ENCODE measurements around the gene ANK2.

ANK2 gene

DNA sequence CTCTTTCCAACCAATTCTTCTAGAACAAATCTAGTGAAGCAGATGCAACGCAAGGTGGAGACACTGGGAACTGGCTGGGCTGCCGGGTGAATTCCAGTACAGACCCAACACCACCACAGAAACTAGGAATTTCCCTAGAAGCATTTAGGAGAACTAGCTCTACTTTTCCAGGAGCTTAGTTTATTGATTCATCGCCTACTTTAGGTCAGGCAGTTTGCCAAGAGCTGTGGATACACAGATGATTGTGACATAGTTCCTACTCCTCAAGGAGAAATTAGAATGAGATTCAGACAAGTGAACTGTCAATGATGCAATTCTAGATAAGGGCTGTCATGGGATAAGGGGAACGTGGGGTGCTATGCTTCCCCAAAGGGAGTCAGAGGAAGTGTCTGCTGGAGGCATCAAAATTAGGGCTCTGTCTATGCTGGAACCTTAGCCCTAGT is 362.1 kb downstream of the ANK2 start:
- no peak overlapping the region for H3K27ac ChIP-seq (ENCODE audit: low read length, poor library complexity, severe bottlenecking)
- no peaks in the 10 kb centered on the region for H3K4me1 ChIP-seq (ENCODE audit: control insufficient read depth, insufficient read depth, low read depth, low read length)
- H2AFZ ChIP-seq (ENCODE audit: low read depth, low read length): no peak overlapping the region
- H2AK5ac ChIP-seq (ENCODE audit: low read length, severe bottlenecking): no peak overlapping the region
- H3K4me3 ChIP-seq (ENCODE audit: insufficient read depth in 1 of 2, low read depth in 1 of 2, low read length in 2 of 2): no peak overlapping the region
- H3K9ac ChIP-seq (ENCODE audit: low read length): peak overlapping the region; percentile 14
- no peak overlapping the region for H2BK120ac ChIP-seq (ENCODE audit: low read depth, low read length)
- H3K27me3 ChIP-seq (ENCODE audit: control insufficient read depth in 1 of 2, insufficient read depth in 1 of 2, low read length in 2 of 2): no peaks in the 10 kb centered on the region
- no peak overlapping the region for H2BK15ac ChIP-seq (ENCODE audit: low read depth, poor library complexity, severe bottlenecking)
- H3K18ac ChIP-seq (ENCODE audit: low read depth in 1 of 2, low read length in 2 of 2): no peak overlapping the region
- no peak overlapping the region for H3K4ac ChIP-seq (ENCODE audit: low read depth in 1 of 2, low read length in 2 of 2)
- peak; percentile 96 for DNase-seq
- WGBS: 49% methylated on average over 4 of the region's 4 CpGs
- H3K79me1 ChIP-seq (replicated peaks; ENCODE audit: low read length, poor library complexity, severe bottlenecking): no peaks in the 10 kb centered on the region
- H4K8ac ChIP-seq (ENCODE audit: low read length): no peak overlapping the region
- peaks cover 6% of the 10 kb centered on the region for H3K9me3 ChIP-seq (ENCODE audit: control insufficient read depth, low read length)
- H4K91ac ChIP-seq (ENCODE audit: low read length): no peak overlapping the region
- no peak overlapping the region for H3K4me2 ChIP-seq (ENCODE audit: low read length, poor library complexity, severe bottlenecking)
- no peak overlapping the region for H2BK12ac ChIP-seq (ENCODE audit: low read length in 2 of 2)
- no peak overlapping the region for H3K14ac ChIP-seq (ENCODE audit: low read length in 2 of 2)
- H2BK5ac ChIP-seq (ENCODE audit: low read depth, low read length, poor library complexity, severe bottlenecking): no peak overlapping the region
- no peak overlapping the region for H3K23ac ChIP-seq (ENCODE audit: low read length in 2 of 2)
- H3K36me3 ChIP-seq (ENCODE audit: control insufficient read depth in 1 of 2, insufficient read depth in 2 of 2, low read depth in 1 of 2, low read length in 2 of 2): no peaks in the 10 kb centered on the region

- Histone ChIP-seq H4K91ac (ENCODE audit: low read length) (no peak overlapping the region), H3K27me3 (ENCODE audit: control insufficient read depth in 1 of 2, insufficient read depth in 1 of 2, low read length in 2 of 2) (no peaks in the 10 kb centered on the region), H2AK5ac (ENCODE audit: low read length, severe bottlenecking) (peak overlapping the region; percentile 44), H4K8ac (ENCODE audit: low read length) (no peak overlapping the region), H2AFZ (ENCODE audit: low read depth, low read length) (no peak overlapping the region), H2BK12ac (ENCODE audit: low read length in 2 of 2) (no peak overlapping the region), H3K9me3 (ENCODE audit: control insufficient read depth, low read length) (peaks cover 37% of the 10 kb centered on the region), H3K27ac (ENCODE audit: low read length, poor library complexity, severe bottlenecking) (no peak overlapping the region), H3K4ac (ENCODE audit: low read depth in 1 of 2, low read length in 2 of 2) (no peak overlapping the region), H3K4me2 (ENCODE audit: low read length, poor library complexity, severe bottlenecking) (no peak overlapping the region), H2BK5ac (ENCODE audit: low read depth, low read length, poor library complexity, severe bottlenecking) (no peak overlapping the region), H2BK120ac (ENCODE audit: low read depth, low read length) (no peak overlapping the region), H3K14ac (ENCODE audit: low read length in 2 of 2) (no peak overlapping the region), H2BK15ac (ENCODE audit: low read depth, poor library complexity, severe bottlenecking) (no peak overlapping the region), H3K9ac (ENCODE audit: low read length) (no peak overlapping the region), H3K18ac (ENCODE audit: low read depth in 1 of 2, low read length in 2 of 2) (no peak overlapping the region), H3K4me3 (ENCODE audit: insufficient read depth in 1 of 2, low read depth in 1 of 2, low read length in 2 of 2) (no peak overlapping the region), H3K79me1 (replicated peaks; ENCODE audit: low read length, poor library complexity, severe bottlenecking) (no peaks in the 10 kb centered on the region), H3K23ac (ENCODE audit: low read length in 2 of 2) (no peak overlapping the region), H3K4me1 (ENCODE audit: control insufficient read depth, insufficient read depth, low read depth, low read length) (no peaks in the 10 kb centered on the region), H3K36me3 (ENCODE audit: control insufficient read depth in 1 of 2, insufficient read depth in 2 of 2, low read depth in 1 of 2, low read length in 2 of 2) (peaks cover 0 to 7% of the 10 kb centered on the region in 2 experiments)
- no peak for DNase-seq
- 100% methylated on average over 2 of the region's 2 CpGs for WGBS
These were observed 370.2 kb downstream of the ANK2 start for GRCh38 chr4:113419631-113420030.

- H3K9me3 ChIP-seq (ENCODE audit: control insufficient read depth, low read length): peaks cover 35% of the 10 kb centered on the region
- H3K79me1 ChIP-seq (replicated peaks; ENCODE audit: low read length, poor library complexity, severe bottlenecking): no peaks in the 10 kb centered on the region
- no peak for DNase-seq
- no peaks in the 10 kb centered on the region for H3K27me3 ChIP-seq (ENCODE audit: control insufficient read depth in 1 of 2, insufficient read depth in 1 of 2, low read length in 2 of 2)
- H2BK15ac ChIP-seq (ENCODE audit: low read depth, poor library complexity, severe bottlenecking): no peak overlapping the region
- no peaks in the 10 kb centered on the region for H3K4me1 ChIP-seq (ENCODE audit: control insufficient read depth, insufficient read depth, low read depth, low read length)
- H4K91ac ChIP-seq (ENCODE audit: low read length): no peak overlapping the region
- H3K23ac ChIP-seq (ENCODE audit: low read length in 2 of 2): no peak overlapping the region
- H2BK5ac ChIP-seq (ENCODE audit: low read depth, low read length, poor library complexity, severe bottlenecking): no peak overlapping the region
- H3K27ac ChIP-seq (ENCODE audit: low read length, poor library complexity, severe bottlenecking): no peak overlapping the region
- no peak overlapping the region for H3K4ac ChIP-seq (ENCODE audit: low read depth in 1 of 2, low read length in 2 of 2)
- no peak overlapping the region for H2AFZ ChIP-seq (ENCODE audit: low read depth, low read length)
- no peak overlapping the region for H4K8ac ChIP-seq (ENCODE audit: low read length)
- H2AK5ac ChIP-seq (ENCODE audit: low read length, severe bottlenecking): no peak overlapping the region
- no peak overlapping the region for H3K18ac ChIP-seq (ENCODE audit: low read depth in 1 of 2, low read length in 2 of 2)
- no peak overlapping the region for H3K4me3 ChIP-seq (ENCODE audit: insufficient read depth in 1 of 2, low read depth in 1 of 2, low read length in 2 of 2)
- H2BK120ac ChIP-seq (ENCODE audit: low read depth, low read length): no peak overlapping the region
- H3K14ac ChIP-seq (ENCODE audit: low read length in 2 of 2): no peak overlapping the region
- H3K36me3 ChIP-seq (ENCODE audit: control insufficient read depth in 1 of 2, insufficient read depth in 2 of 2, low read depth in 1 of 2, low read length in 2 of 2): peaks cover 0 to 7% of the 10 kb centered on the region in 2 experiments
- no peak overlapping the region for H3K4me2 ChIP-seq (ENCODE audit: low read length, poor library complexity, severe bottlenecking)
- no peak overlapping the region for H2BK12ac ChIP-seq (ENCODE audit: low read length in 2 of 2)
- no peak overlapping the region for H3K9ac ChIP-seq (ENCODE audit: low read length)
These were observed 371.5 kb downstream of the ANK2 start for GRCh38 chr4:113420938-113421337.

- H3K9me3 ChIP-seq (ENCODE audit: control insufficient read depth, low read length): peaks cover 31% of the 10 kb centered on the region
These were observed 374.2 kb downstream of the ANK2 start for GRCh38 chr4:113423631-113424030.

More at GRCh38 chr4:113423631-113424030, 374.2 kb downstream of the ANK2 start:
- H2AFZ ChIP-seq (ENCODE audit: low read depth, low read length): no peak overlapping the region
- DNase-seq: peak; percentile 20
- H3K79me1 ChIP-seq (replicated peaks; ENCODE audit: low read length, poor library complexity, severe bottlenecking): no peaks in the 10 kb centered on the region
- H4K8ac ChIP-seq (ENCODE audit: low read length): no peak overlapping the region
- H3K4me1 ChIP-seq (ENCODE audit: control insufficient read depth, insufficient read depth, low read depth, low read length): no peaks in the 10 kb centered on the region
- H3K4ac ChIP-seq (ENCODE audit: low read depth in 1 of 2, low read length in 2 of 2): no peak overlapping the region
- no peak overlapping the region for H2AK5ac ChIP-seq (ENCODE audit: low read length, severe bottlenecking)
- H2BK15ac ChIP-seq (ENCODE audit: low read depth, poor library complexity, severe bottlenecking): no peak overlapping the region
- no peak overlapping the region for H2BK5ac ChIP-seq (ENCODE audit: low read depth, low read length, poor library complexity, severe bottlenecking)
- no peak overlapping the region for H3K9ac ChIP-seq (ENCODE audit: low read length)
- H3K23ac ChIP-seq (ENCODE audit: low read length in 2 of 2): no peak overlapping the region
- WGBS: no CpG with 5 or more reads among the region's 1 CpG
- no peak overlapping the region for H3K14ac ChIP-seq (ENCODE audit: low read length in 2 of 2)
- H2BK120ac ChIP-seq (ENCODE audit: low read depth, low read length): no peak overlapping the region
- H3K27ac ChIP-seq (ENCODE audit: low read length, poor library complexity, severe bottlenecking): no peak overlapping the region
- no peaks in the 10 kb centered on the region for H3K27me3 ChIP-seq (ENCODE audit: control insufficient read depth in 1 of 2, insufficient read depth in 1 of 2, low read length in 2 of 2)
- H3K18ac ChIP-seq (ENCODE audit: low read depth in 1 of 2, low read length in 2 of 2): no peak overlapping the region
- no peaks in the 10 kb centered on the region for H3K36me3 ChIP-seq (ENCODE audit: control insufficient read depth in 1 of 2, insufficient read depth in 2 of 2, low read depth in 1 of 2, low read length in 2 of 2)
- H4K91ac ChIP-seq (ENCODE audit: low read length): no peak overlapping the region
- no peak overlapping the region for H3K4me2 ChIP-seq (ENCODE audit: low read length, poor library complexity, severe bottlenecking)
- H3K4me3 ChIP-seq (ENCODE audit: insufficient read depth in 1 of 2, low read depth in 1 of 2, low read length in 2 of 2): no peak overlapping the region
- H2BK12ac ChIP-seq (ENCODE audit: low read length in 2 of 2): no peak overlapping the region

Measured in mesenchymal stem cell (in vitro differentiated cells and primary cell).